GM12878 (cell line): ENCODE data around the gene IL1R2.

ENCODE experiments used
- BHLHE40 ChIP-seq, 2 experiments: fragments of 450-650 bp in 1 of 2; IDR thresholded peaks; 2 replicates each; pipeline ENCODE4 v1.6.1; 2011 to 2017; ENCODE audit warnings: low read depth in 2 of 2, borderline replicate concordance in 1 of 2, improper control_type of control experiment in 1 of 2, low read length in 1 of 2, mild to moderate bottlenecking in 1 of 2
- CREB1 ChIP-seq: IDR thresholded peaks from 2 replicates; pipeline ENCODE4 v1.6.1; 2012; ENCODE audit warnings: low read depth, mild to moderate bottlenecking, inconsistent platforms
- CTCF ChIP-seq, 3 experiments: IDR thresholded peaks in 2 of 3; conservative IDR thresholded peaks in 1 of 3; 2 replicates each; pipeline ENCODE4 v1.5.1; 2011; ENCODE audit warnings: low read depth in 3 of 3, low read length in 3 of 3, mild to moderate bottlenecking in 3 of 3, control low read depth in 2 of 3, moderate library complexity in 2 of 3, inconsistent platforms in 1 of 3, mixed read lengths in 1 of 3; ENCODE audit not compliant: control insufficient read depth in 2 of 3, insufficient read depth in 1 of 3; ENCODE audit errors: extremely low read depth in 1 of 3
- MAX ChIP-seq: IDR thresholded peaks from 2 replicates; pipeline ENCODE4 v1.6.1; 2012; ENCODE audit warnings: low read depth, low read length, improper control_type of control experiment
- POLR2A ChIP-seq: IDR thresholded peaks from 2 replicates; pipeline ENCODE4 v1.6.1; 2011; ENCODE audit warnings: low read depth, mild to moderate bottlenecking, low read length
- POLR2AphosphoS5 ChIP-seq: IDR thresholded peaks from 2 replicates; pipeline ENCODE4 v1.6.1; 2011; ENCODE audit warnings: mild to moderate bottlenecking, low read length, inconsistent platforms
- SIX5 ChIP-seq: IDR thresholded peaks from 2 replicates; pipeline ENCODE4 v1.6.1; 2011; ENCODE audit warnings: mild to moderate bottlenecking, low read depth, low read length, moderate library complexity; ENCODE audit not compliant: severe bottlenecking
- SMC3 ChIP-seq: IDR thresholded peaks from 2 replicates; pipeline ENCODE4 v1.6.1; 2011; ENCODE audit warnings: low read length, improper control_type of control experiment, borderline replicate concordance
- USF1 ChIP-seq: IDR thresholded peaks from 2 replicates; pipeline ENCODE4 v1.6.1; 2011; ENCODE audit warnings: borderline replicate concordance, low read depth, mild to moderate bottlenecking, moderate library complexity, mixed read lengths, low read length; ENCODE audit not compliant: insufficient read depth; ENCODE audit errors: extremely low read length
- ZNF24 ChIP-seq: fragments of 450-650 bp; IDR thresholded peaks from 2 replicates; pipeline ENCODE4 v1.6.1; 2017; ENCODE audit warnings: antibody characterized with exemption, mild to moderate bottlenecking
- TF ChIP-seq, protein P1 (sequence below): fragments of 450-650 bp; IDR thresholded peaks from 2 replicates; pipeline ENCODE4 v1.6.1; 2016; ENCODE audit warnings: mild to moderate bottlenecking
- TF ChIP-seq, protein P2 (sequence below): fragments of 450-650 bp; IDR thresholded peaks from 2 replicates; pipeline ENCODE4 v1.6.1; 2017; ENCODE audit warnings: mild to moderate bottlenecking

DNA sequence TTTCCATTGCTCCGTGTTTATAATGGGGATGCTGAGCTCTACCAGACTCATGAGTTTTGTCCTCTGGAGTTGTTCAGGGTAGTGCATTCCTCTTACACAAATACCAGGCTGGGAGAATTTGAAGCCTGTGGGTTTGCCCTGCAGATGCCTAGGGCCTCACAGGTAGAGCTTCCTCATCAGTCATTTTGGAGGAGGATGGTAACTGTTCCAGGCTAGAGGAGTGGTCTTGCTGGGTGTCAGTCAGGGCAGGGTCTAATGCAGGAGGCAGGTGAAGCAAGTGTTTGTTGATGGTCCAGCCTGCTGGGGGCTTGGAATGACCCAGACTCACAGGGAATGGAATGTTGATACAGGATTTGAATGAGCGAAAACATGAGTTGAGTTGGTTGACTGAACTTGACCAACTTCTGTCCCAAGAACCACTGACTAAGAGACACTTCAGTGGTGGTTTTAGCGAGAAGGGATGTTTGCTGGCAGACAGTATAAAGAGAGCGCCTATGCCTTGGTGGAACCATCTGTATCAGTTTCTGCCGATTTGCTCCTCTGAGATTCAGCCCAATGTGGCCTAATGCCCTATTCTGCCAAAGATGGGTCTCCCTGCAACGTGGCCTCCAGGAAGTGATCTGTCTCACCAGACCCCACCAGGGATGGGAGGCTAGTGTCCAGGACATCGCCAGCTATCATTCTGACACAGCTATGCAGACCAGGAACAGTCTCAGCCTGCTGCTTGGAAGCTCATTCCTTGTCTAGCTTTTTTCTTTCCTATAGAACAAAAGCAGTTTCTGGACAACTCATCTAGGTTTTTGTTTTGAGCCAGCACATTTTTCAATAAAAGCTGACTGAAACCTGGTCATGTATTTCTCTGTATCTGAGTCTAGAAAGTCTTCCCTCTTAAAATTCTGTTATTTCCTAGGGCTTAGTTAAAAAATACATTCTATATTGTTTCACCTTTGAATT lies 9.3 kb downstream of the IL1R2 start:
- no peak for TF ChIP-seq CREB1
- TF ChIP-seq USF1: no peak
- TF ChIP-seq, protein P1, sequence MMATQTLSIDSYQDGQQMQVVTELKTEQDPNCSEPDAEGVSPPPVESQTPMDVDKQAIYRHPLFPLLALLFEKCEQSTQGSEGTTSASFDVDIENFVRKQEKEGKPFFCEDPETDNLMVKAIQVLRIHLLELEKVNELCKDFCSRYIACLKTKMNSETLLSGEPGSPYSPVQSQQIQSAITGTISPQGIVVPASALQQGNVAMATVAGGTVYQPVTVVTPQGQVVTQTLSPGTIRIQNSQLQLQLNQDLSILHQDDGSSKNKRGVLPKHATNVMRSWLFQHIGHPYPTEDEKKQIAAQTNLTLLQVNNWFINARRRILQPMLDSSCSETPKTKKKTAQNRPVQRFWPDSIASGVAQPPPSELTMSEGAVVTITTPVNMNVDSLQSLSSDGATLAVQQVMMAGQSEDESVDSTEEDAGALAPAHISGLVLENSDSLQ: no peak
- TF ChIP-seq POLR2A: no peak
- no peak for TF ChIP-seq CTCF (IDR thresholded peaks at IDR 0.05 in 2 of 3, conservative IDR thresholded peaks at IDR 0.05 in 1 of 3; ENCODE audit: control insufficient read depth in 2 of 3, extremely low read depth in 1 of 3, insufficient read depth in 1 of 3, low read depth in 3 of 3, low read length in 3 of 3)
- no peak for TF ChIP-seq MAX
- TF ChIP-seq BHLHE40 (IDR thresholded peaks at IDR 0.05; ENCODE audit: borderline replicate concordance in 1 of 2, low read depth in 2 of 2, low read length in 1 of 2): no peak
- no peak for TF ChIP-seq POLR2AphosphoS5
- TF ChIP-seq ZNF24: no peak
- no peak for TF ChIP-seq SIX5
- TF ChIP-seq SMC3: no peak
- TF ChIP-seq, protein P2, sequence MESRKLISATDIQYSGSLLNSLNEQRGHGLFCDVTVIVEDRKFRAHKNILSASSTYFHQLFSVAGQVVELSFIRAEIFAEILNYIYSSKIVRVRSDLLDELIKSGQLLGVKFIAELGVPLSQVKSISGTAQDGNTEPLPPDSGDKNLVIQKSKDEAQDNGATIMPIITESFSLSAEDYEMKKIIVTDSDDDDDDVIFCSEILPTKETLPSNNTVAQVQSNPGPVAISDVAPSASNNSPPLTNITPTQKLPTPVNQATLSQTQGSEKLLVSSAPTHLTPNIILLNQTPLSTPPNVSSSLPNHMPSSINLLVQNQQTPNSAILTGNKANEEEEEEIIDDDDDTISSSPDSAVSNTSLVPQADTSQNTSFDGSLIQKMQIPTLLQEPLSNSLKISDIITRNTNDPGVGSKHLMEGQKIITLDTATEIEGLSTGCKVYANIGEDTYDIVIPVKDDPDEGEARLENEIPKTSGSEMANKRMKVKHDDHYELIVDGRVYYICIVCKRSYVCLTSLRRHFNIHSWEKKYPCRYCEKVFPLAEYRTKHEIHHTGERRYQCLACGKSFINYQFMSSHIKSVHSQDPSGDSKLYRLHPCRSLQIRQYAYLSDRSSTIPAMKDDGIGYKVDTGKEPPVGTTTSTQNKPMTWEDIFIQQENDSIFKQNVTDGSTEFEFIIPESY: no peak
